ENCODE measurements around the gene SKP1. TPM values are rescaled to one million over a fixed set of nuclear protein-coding genes. Genes with fewer than 3 reads are reported as not detected.
A peak's percentile ranks its signal among the peaks of the same experiment; 100 is the strongest.

Gene SKP1
- total and polyA plus RNA-seq, 5 donors: 459 to 698 (median 505) TPM

DNA sequence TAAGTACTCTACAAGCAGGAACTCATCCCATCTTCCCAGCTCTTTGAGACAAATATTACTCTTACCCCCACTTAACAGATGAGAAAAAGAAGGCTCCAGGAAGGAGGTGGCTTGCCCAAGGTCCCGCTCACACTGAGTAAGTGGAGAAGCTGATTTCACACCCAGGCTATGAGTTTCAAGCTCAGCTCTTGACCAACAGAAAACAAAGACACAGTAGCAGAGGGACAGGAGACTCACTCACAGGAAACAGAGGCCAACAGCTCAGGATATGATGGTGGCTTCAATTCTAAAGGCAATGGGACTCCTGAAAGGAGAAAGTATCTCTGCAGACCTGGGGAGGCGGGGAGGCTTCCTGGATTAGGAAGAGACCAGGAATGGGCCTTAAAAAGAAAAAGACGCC, 69.0 kb downstream of the SKP1 start:
- no peak for DNase-seq
- no peak overlapping the region for H3K27ac ChIP-seq (ENCODE audit: low read length)
- no peaks in the 10 kb centered on the region for H3K9me3 ChIP-seq (ENCODE audit: control insufficient read depth, low read length)
- no peaks in the 10 kb centered on the region for H3K4me1 ChIP-seq (ENCODE audit: control insufficient read depth, insufficient read depth, low read length)
- intact Hi-C loops (cut with DNase I): no loop called here
- ATAC-seq: no peak
- 90% methylated on average over 3 of the region's 3 CpGs for WGBS
- H3K4me3 ChIP-seq (ENCODE audit: low read length): no peak overlapping the region
- H3K27me3 ChIP-seq (ENCODE audit: control insufficient read depth, insufficient read depth): no peaks in the 10 kb centered on the region

DNA sequence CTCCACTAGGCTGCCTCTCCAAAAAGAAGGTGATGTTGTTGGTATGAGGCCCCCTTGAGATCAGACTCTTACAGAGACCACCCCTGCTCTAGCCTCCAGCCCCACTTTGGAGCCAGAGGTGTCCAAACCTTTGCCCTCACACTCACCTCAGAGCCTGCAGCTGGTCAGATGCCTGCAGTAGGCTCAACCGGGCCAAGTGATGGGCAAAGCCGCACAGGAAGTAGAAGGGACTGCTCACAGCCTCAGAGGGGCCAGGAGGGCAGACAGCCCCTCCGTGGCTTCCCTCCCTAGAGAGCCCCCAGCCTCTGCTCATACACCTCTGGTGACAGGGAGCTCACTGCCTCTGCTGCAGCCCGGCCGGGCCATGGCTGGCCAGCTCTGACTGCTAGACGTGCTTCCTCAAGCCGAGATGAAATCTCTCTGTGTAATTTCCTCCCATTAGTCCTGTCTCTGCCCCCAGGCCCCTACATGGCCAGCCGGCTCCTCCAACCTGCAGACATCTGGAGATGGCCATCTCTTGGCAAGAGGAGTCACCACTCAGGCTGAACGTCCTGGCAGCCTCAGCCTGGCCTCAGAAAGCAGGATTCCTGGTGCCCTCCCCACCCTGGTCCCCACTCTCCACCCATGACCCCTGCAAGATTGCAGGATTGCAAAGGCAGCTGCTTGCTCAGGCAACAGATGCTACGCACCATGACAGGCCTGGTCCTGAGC, 69.6 kb downstream of the SKP1 start:
- Histone ChIP-seq H3K27me3 (ENCODE audit: control insufficient read depth, insufficient read depth) (no peaks in the 10 kb centered on the region), H3K4me1 (ENCODE audit: control insufficient read depth, insufficient read depth, low read length) (no peaks in the 10 kb centered on the region), H3K27ac (ENCODE audit: low read length) (no peak overlapping the region), H3K9me3 (ENCODE audit: control insufficient read depth, low read length) (no peaks in the 10 kb centered on the region), H3K4me3 (ENCODE audit: low read length) (no peak overlapping the region)
- intact Hi-C loops (cut with DNase I): no loop called here
- 75% methylated on average over 10 of the region's 10 CpGs for WGBS
- no peak for ATAC-seq
- DNase-seq: peak in 1 of 3 donors; percentile 30

DNA sequence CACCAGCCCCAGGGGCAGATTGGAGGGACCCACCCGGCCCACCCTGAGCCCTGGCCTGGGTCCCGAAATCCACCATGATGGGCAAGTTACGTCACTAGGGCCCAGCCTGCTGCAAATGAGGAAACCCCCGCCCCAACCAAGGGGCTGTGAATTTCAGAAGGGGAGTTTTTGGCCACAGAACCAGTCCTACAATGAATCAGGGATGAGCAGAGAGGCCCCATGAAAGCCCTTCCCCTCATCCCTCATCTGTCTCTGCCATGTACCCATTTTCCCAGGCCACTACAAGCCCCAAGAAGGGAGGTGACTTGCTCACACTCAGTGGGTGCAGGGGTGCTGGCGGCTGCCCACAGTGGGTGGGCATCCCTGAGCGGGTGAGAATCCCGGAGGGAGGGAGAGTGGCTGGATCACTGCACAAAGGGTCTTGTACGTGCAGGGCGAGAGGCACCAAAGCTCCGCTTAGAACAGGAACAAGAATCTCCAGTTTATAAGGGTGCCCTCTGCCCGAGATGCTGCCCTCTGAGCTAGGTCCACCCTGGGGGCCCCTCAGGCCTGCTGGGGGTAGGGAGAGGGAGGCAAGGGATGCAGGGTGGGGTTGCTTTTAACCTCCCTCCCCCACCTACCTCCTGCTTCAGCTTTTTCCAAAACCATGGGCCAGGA, 72.6 kb downstream of the SKP1 start:
- no peaks in the 10 kb centered on the region for H3K27me3 ChIP-seq (ENCODE audit: control insufficient read depth, insufficient read depth)
- H3K9me3 ChIP-seq (ENCODE audit: control insufficient read depth, low read length): no peaks in the 10 kb centered on the region
- no peak overlapping the region for H3K27ac ChIP-seq (ENCODE audit: low read length)
- DNase-seq (peak in 1 of 3 donors; percentile 27), ATAC-seq (no peak)
- no peaks in the 10 kb centered on the region for H3K4me1 ChIP-seq (ENCODE audit: control insufficient read depth, insufficient read depth, low read length)
- 95% methylated on average over 11 of the region's 11 CpGs for WGBS
- H3K4me3 ChIP-seq (ENCODE audit: low read length): no peak overlapping the region
- intact Hi-C loops (cut with DNase I): loop anchor here in 3 of 4 donors (5.0 kb wide), 1 partner anchor 38 kb away; no protein-coding TSS in a partner anchor

DNA sequence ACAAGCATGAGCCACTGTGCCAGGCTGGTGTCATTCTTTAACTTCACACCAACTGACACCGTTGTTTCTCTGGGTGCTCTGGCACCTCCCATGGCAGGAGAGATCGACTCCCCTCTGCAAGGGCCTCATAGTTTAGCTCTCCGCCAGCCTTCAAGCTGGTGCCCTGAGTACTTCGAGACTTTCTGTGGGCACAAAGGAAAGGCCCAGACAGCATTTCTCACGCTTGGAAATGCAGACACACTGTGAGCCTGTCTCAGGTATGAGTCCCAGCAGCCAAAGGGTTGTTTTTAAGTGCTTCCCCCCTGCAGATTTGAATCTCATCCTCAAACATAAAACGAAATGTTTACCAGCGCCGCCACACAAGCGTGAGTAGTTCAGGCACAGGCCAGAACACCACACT, 73.4 kb downstream of the SKP1 start:
- Histone ChIP-seq H3K4me1 (ENCODE audit: control insufficient read depth, insufficient read depth, low read length) (no peaks in the 10 kb centered on the region), H3K4me3 (ENCODE audit: low read length) (no peak overlapping the region), H3K27ac (ENCODE audit: low read length) (no peak overlapping the region), H3K9me3 (ENCODE audit: control insufficient read depth, low read length) (no peaks in the 10 kb centered on the region), H3K27me3 (ENCODE audit: control insufficient read depth, insufficient read depth) (no peaks in the 10 kb centered on the region)
- no peak for ATAC-seq
- WGBS: 85% methylated on average over 9 of the region's 9 CpGs
- intact Hi-C loops (cut with DNase I): loop anchor here in 3 of 4 donors (5.0 kb wide), 1 partner anchor 39 kb away; no protein-coding TSS in a partner anchor
- peak in 2 of 3 donors; percentile 42 to 48 for DNase-seq

DNA sequence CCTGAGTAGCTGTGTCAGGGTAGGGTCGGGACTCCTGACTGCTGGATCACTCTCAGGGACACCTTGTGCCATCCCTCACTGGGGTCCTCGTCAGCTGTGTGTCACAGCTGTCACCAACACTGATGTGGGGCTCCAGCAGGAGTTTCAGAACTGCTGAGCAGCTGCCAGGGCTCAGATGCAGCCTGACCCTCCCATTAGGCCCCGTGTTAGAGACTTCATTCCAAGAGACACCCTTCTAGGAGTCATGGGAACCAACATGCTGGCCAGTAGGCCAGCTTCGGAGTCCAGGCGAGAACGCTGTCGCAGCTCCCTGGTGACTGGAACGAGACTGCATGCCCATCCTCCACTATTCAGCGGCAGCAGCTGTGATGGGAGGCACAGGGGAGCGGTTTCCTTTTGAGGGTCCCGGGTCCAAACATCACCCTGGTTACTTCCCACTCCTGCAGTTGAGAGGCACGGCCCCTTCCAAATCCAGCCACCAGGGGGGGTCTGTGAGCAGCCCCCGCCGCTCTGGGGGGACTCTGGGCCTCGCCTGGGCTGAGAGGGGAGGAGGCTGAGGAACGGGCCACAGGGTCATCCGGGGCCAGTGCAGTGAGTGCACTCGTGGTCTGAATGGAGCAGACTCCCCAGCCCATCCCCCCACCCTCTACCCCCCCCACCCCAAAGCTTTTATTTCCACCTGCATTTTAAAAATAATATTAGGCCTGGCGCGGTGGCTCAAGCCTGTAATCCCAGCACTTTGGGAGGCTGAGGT, 74.9 kb downstream of the SKP1 start:
- ATAC-seq: peak; percentile 56 to 74
- Histone ChIP-seq H3K27me3 (ENCODE audit: control insufficient read depth, insufficient read depth) (no peaks in the 10 kb centered on the region), H3K4me3 (ENCODE audit: low read length) (no peak overlapping the region), H3K9me3 (ENCODE audit: control insufficient read depth, low read length) (no peaks in the 10 kb centered on the region), H3K4me1 (ENCODE audit: control insufficient read depth, insufficient read depth, low read length) (no peaks in the 10 kb centered on the region), H3K27ac (ENCODE audit: low read length) (no peak overlapping the region)
- WGBS: 28% methylated on average over 20 of the region's 20 CpGs
- DNase-seq: peak; percentile 55 to 86 (median 81)
- intact Hi-C loops (cut with DNase I): loop anchor here in 3 of 4 donors (5.0 kb wide), 1 partner anchor 40 kb away; no protein-coding TSS in a partner anchor

DNA sequence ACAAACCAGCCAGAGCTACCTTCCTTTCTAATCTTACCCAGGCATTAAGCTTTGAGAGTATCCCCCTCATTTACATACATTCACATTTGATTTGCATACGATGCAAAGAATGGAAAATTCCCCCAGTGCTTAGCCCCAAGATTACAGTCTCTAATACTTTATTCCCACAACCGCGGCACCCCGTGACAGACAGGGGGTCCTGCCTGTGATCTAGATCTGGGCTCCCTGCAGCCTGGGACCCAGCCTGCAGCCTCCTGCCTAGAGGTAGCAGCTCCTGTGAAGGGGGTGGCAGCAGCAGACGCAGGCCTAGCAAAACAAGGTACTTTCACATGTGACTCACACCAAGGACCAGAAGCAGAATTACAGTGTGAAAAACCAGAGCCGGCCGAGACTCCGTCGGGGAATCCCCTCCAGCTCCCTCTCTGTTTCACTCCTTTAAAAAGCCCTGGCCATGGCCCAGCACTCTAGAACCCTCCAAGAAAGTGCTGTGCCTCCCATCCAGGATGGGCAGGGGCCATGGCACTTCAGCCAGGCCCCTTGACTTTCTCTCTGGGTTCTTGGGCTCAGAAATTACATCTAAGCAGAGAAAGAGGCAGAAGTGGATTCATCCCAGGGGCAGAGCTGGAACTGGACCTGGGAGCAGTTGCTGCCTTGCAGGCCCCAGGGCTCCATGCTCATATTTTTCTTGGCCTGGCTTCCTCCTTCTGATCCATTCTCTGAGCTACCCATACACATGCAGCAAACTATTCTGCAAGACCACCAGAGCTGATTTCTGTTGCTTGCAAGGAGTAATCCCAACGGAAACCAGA, 76.3 kb downstream of the SKP1 start:
- intact Hi-C loops (cut with DNase I): loop anchor here in 3 of 4 donors (5.0 kb wide), 1 partner anchor 42 kb away; no protein-coding TSS in a partner anchor
- Histone ChIP-seq H3K4me1 (ENCODE audit: control insufficient read depth, insufficient read depth, low read length) (no peaks in the 10 kb centered on the region), H3K27ac (ENCODE audit: low read length) (peak overlapping the region; percentile 26), H3K27me3 (ENCODE audit: control insufficient read depth, insufficient read depth) (no peaks in the 10 kb centered on the region), H3K9me3 (ENCODE audit: control insufficient read depth, low read length) (no peaks in the 10 kb centered on the region), H3K4me3 (ENCODE audit: low read length) (no peak overlapping the region)
- 57% methylated on average over 10 of the region's 10 CpGs for WGBS
- ATAC-seq (peak; percentile 28 to 47), DNase-seq (peak in 2 of 3 donors; percentile 45 to 66)

DNA sequence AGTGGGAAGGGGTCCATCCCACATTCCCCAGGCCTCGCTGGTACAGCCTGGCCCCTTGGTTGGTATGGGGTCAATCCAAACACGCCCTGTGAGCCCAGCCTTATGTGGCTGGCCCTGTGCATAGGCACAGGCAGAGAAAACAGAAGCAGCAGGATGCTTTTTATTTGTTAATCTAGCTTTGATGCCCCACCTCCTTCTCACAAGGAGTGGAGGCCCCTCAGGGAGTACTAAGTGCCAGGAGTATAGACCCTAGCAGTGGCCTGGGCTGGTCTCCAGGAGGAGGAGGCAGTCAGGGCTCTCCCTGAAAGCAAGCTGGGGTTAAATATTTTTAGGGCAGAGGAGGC, 76.8 kb downstream of the SKP1 start:
- Histone ChIP-seq H3K27ac (ENCODE audit: low read length) (no peak overlapping the region), H3K9me3 (ENCODE audit: control insufficient read depth, low read length) (no peaks in the 10 kb centered on the region), H3K4me3 (ENCODE audit: low read length) (no peak overlapping the region), H3K4me1 (ENCODE audit: control insufficient read depth, insufficient read depth, low read length) (no peaks in the 10 kb centered on the region), H3K27me3 (ENCODE audit: control insufficient read depth, insufficient read depth) (no peaks in the 10 kb centered on the region)
- no peak for DNase-seq
- intact Hi-C loops (cut with DNase I): loop anchor here in 3 of 4 donors (5.0 kb wide), 1 partner anchor 42 kb away; no protein-coding TSS in a partner anchor
- WGBS: 90% methylated on average over 2 of the region's 2 CpGs
- no peak for ATAC-seq

DNA sequence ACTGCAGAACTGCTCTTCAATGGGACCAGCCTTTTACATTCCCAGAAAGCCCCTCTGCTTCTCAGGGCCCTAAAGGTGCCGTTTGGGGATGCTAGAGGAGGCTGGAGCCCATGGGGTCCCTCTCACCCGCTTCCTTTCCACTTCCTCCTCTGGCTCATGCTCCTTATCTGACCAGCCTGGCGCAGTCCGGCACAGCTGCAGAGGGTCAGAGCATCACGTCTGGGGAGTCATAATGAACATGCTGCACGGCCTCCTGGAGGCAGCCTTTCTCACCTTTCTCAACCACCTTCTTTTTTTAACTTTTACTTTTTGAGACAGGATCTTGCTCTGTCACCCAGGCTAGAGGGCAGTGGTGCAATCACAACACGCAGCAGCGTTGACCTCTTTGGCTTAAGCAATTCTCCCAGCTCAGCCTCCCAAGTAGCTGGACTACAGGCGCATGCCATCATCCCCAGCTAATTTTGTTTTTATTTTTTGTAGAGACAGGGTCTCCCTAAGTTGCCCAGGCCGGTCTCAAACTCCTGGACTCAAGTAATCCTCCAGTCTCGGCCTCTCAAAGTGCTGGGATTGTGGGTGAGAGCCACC, 77.4 kb downstream of the SKP1 start:
- intact Hi-C loops (cut with DNase I): no loop called here
- DNase-seq: no peak
- no peak overlapping the region for H3K27ac ChIP-seq (ENCODE audit: low read length)
- H3K4me1 ChIP-seq (ENCODE audit: control insufficient read depth, insufficient read depth, low read length): no peaks in the 10 kb centered on the region
- H3K4me3 ChIP-seq (ENCODE audit: low read length): no peak overlapping the region
- WGBS: 74% methylated on average over 11 of the region's 11 CpGs
- ATAC-seq: no peak
- H3K27me3 ChIP-seq (ENCODE audit: control insufficient read depth, insufficient read depth): no peaks in the 10 kb centered on the region
- H3K9me3 ChIP-seq (ENCODE audit: control insufficient read depth, low read length): no peaks in the 10 kb centered on the region
